ENCODE data around the gene ARL16. TPM values are rescaled to one million over a fixed set of nuclear protein-coding genes. Genes with fewer than 3 reads are reported as not detected.

ARL16 gene
- total RNA-seq, 4 donors from 2014 or later: 33.5 to 45.4 (median 43.4) TPM

- H3K4me1 ChIP-seq: peaks cover 0 to 40% (median 3%) of the 10 kb centered on the region in 4 donors
- no peaks in the 10 kb centered on the region for H3K9me3 ChIP-seq
- no peaks in the 10 kb centered on the region for H3K27me3 ChIP-seq
- no peak for DNase-seq
- no peak overlapping the region for H3K27ac ChIP-seq
- TF ChIP-seq CTCF (IDR thresholded peaks at IDR 0.05) (no peak), POLR2A (IDR thresholded peaks at IDR 0.05) (no peak)
- no peak overlapping the region for H3K4me3 ChIP-seq
- peaks cover 0 to 39% (median 0%) of the 10 kb centered on the region in 3 donors for H3K36me3 ChIP-seq
Observed at GRCh38 chr17:81717049-81717765, 33.6 kb upstream of the ARL16 start.

GRCh38 chr17:81716674-81716996, 33.0 kb upstream of the ARL16 start:
- TF ChIP-seq CTCF (IDR thresholded peaks at IDR 0.05): no peak
- no peak for TF ChIP-seq POLR2A (IDR thresholded peaks at IDR 0.05)
- H3K4me3 ChIP-seq: no peak overlapping the region
- H3K9me3 ChIP-seq: no peaks in the 10 kb centered on the region
- H3K27ac ChIP-seq: no peak overlapping the region
- H3K36me3 ChIP-seq: peaks cover 0 to 39% (median 0%) of the 10 kb centered on the region in 3 donors
- peaks cover 0 to 34% (median 3%) of the 10 kb centered on the region in 4 donors for H3K4me1 ChIP-seq
- H3K27me3 ChIP-seq: no peaks in the 10 kb centered on the region
- no peak for DNase-seq

GRCh38 chr17:81715872-81716673, 32.5 kb upstream of the ARL16 start:
- TF ChIP-seq CTCF (IDR thresholded peaks at IDR 0.05) (no peak), POLR2A (IDR thresholded peaks at IDR 0.05) (no peak)
- no peak overlapping the region for H3K4me3 ChIP-seq
- no peak overlapping the region for H3K27ac ChIP-seq
- no peak for DNase-seq
- no peaks in the 10 kb centered on the region for H3K27me3 ChIP-seq
- H3K4me1 ChIP-seq: peaks cover 2 to 34% (median 8%) of the 10 kb centered on the region in 4 donors
- H3K9me3 ChIP-seq: no peaks in the 10 kb centered on the region
- H3K36me3 ChIP-seq: peaks cover 0 to 39% (median 0%) of the 10 kb centered on the region in 3 donors

GRCh38 chr17:81715107-81715871, 31.7 kb upstream of the ARL16 start:
- Histone ChIP-seq H3K27ac (no peak overlapping the region), H3K9me3 (no peaks in the 10 kb centered on the region), H3K36me3 (peaks cover 0 to 39% (median 0%) of the 10 kb centered on the region in 3 donors), H3K4me3 (no peak overlapping the region), H3K27me3 (no peaks in the 10 kb centered on the region), H3K4me1 (peaks cover 7 to 41% (median 13%) of the 10 kb centered on the region in 4 donors)
- DNase-seq: no peak
- TF ChIP-seq POLR2A (IDR thresholded peaks at IDR 0.05) (no peak), CTCF (IDR thresholded peaks at IDR 0.05) (no peak)

GRCh38 chr17:81714412-81715106, 31.0 kb upstream of the ARL16 start:
- peak overlapping the region in 2 of 4 donors; percentile 94 to 99 for H3K4me3 ChIP-seq
- peaks cover 7 to 48% (median 14%) of the 10 kb centered on the region in 4 donors for H3K4me1 ChIP-seq
- TF ChIP-seq CTCF (IDR thresholded peaks at IDR 0.05): no peak
- no peak for TF ChIP-seq POLR2A (IDR thresholded peaks at IDR 0.05)
- peaks cover 0 to 39% (median 0%) of the 10 kb centered on the region in 3 donors for H3K36me3 ChIP-seq
- H3K27me3 ChIP-seq: no peaks in the 10 kb centered on the region
- peak overlapping the region in 1 of 4 donors; percentile 95 for H3K27ac ChIP-seq
- no peaks in the 10 kb centered on the region for H3K9me3 ChIP-seq
- DNase-seq: no peak
